Choroid plexus epithelial cell (primary cell): ENCODE measurements around the gene TMEM217.

ENCODE experiments used
- DNase-seq: peaks from one replicate; pipeline ENCODE4 v3.0.0-alpha.2; 2010; ENCODE audit warnings: low read depth
- H3K4me3 ChIP-seq: 2 replicates; pipeline ENCODE4 v1.5.1; 2011; ENCODE audit warnings: low read depth, mild to moderate bottlenecking, control low read depth, low read length, moderate library complexity
- CTCF ChIP-seq: conservative IDR thresholded peaks from 2 replicates; pipeline ENCODE4 v1.5.1; 2011; ENCODE audit warnings: low read depth, mild to moderate bottlenecking, control low read depth, inconsistent platforms, low read length, moderate library complexity

The TMEM217 gene

DNA sequence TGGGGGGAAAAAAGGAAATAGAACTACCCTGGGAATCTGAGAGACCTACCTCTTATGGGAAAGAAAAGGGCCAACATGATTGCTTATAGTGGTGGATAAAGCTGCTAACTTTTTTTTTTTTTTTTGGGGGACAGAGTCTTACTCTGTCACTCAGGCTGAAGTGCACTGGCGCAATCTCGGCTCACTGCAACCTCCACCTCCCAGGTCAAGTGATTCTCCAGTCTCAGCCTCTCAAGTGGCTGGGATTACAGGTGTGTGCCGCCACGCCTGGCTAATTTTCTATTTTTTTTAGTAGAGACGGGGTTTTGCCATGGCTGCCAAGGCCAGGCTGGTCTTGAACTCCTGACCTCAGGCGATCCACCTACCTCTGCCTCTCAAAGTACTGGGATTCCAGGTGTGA, 39.9 kb downstream of the TMEM217 start:
- no peak for DNase-seq
- TF ChIP-seq CTCF: no peak
- no peak overlapping the region for H3K4me3 ChIP-seq

DNA sequence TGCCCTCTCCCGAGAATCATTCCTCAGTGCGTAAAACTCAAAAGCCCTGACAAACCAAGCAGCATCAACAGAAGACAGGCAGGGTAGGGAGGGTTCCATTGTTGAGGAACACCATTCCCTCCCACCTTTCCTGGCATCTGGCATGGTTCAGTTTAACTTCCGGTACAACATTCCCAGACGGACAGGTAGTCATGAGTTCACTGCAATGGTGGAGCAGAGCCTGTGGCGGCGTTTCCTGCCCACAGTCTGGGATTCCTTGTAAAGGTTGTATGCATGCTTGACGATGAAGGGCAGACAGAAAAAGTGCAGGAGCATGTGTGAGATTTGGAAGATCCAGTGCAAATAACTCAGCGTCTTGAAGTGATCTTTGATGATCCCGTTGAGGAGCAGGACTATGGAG, 45.7 kb downstream of the TMEM217 start:
- H3K4me3 ChIP-seq: no peak overlapping the region
- no peak for DNase-seq
- no peak for TF ChIP-seq CTCF

- TF ChIP-seq CTCF: peak; percentile 95
- H3K4me3 ChIP-seq: no peak overlapping the region
- peak; percentile 91 for DNase-seq
Measured at GRCh38 chr6:37210313-37210968, 47.5 kb downstream of the TMEM217 start.

- TF ChIP-seq CTCF: no peak
- H3K4me3 ChIP-seq: no peak overlapping the region
- DNase-seq: no peak
Measured at GRCh38 chr6:37209461-37210205, 48.3 kb downstream of the TMEM217 start.

GRCh38 chr6:37208793-37209192, 49.2 kb downstream of the TMEM217 start:
- no peak for TF ChIP-seq CTCF
- no peak overlapping the region for H3K4me3 ChIP-seq
- no peak for DNase-seq

DNA sequence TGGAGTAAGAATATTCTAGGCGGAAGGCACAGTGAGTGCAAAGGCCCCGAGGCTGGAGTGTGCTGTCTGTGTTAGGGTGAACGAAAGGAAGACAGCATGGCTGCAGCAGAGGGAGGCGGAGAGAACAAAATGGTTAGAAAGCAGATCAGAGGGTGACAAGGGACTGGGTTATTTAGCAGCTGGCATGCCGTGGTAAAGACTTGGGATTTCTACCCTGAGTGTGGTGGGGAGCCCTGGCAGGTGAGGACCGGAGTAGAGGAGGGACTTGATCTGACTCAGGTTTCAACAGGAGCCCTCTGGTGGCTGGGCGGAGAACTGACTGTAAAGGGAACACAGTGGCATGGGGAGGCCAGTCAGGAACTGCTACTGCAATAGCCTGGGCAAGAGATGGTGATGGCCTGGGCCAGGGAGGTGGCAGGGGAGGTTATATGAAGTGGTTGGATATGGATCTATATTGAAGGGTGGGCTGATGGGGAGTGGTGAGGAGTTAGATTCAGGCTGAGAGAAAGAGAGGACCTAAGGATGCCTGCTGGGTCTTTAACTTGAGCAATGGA, 50.0 kb downstream of the TMEM217 start:
- peak; percentile 91 for DNase-seq
- H3K4me3 ChIP-seq: no peak overlapping the region
- peak; percentile 92 for TF ChIP-seq CTCF
